HG02798 (cell line): ENCODE results near the gene KANSL1.

Experiments used
- ATAC-seq: cut with Tn5 transposase; IDR thresholded peaks from one replicate; pipeline ENCODE4 v1.9.1; 2021; ENCODE audit warnings: mild to moderate bottlenecking; ENCODE audit not compliant: unreplicated experiment, poor library complexity

KANSL1 gene

DNA sequence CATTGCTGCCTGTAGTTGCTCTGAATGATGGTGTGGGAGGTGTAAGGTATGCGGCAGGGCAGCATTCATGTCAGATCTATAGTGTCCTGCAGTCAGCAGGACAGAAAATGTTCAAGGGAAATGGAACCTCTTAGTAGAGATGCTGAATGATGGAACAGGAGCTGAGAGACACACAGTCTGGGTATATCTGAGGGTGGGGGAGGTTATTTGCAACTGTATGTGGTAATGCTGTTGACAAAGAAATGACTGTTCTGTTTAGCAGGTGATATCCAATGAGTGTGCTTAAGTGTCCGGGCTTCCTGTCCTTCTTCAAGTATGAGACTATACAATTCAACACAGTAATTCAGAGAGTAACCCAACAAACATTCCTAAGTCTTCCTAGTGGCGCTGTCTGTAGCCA is 147.6 kb downstream of the KANSL1 start:
- no peak for ATAC-seq

DNA sequence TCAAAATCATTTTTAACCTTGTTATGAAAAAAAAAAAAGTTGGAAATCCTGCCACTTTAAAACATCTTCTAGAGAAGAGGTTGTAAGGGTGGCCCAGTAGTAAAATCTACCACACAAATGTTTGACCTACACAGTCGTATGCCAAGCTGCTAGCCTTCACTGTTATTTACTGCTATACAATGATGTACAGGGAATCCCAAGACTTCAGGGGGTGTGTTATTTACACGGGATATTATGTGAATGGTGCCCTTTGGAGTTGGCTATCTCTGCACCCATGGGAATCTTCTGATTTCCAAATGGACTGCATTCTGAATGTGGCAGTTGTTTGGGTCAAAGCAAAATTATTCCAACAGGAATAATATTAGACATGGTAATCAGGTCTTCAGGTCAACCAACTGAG is 148.2 kb downstream of the KANSL1 start:
- ATAC-seq, result no peak

DNA sequence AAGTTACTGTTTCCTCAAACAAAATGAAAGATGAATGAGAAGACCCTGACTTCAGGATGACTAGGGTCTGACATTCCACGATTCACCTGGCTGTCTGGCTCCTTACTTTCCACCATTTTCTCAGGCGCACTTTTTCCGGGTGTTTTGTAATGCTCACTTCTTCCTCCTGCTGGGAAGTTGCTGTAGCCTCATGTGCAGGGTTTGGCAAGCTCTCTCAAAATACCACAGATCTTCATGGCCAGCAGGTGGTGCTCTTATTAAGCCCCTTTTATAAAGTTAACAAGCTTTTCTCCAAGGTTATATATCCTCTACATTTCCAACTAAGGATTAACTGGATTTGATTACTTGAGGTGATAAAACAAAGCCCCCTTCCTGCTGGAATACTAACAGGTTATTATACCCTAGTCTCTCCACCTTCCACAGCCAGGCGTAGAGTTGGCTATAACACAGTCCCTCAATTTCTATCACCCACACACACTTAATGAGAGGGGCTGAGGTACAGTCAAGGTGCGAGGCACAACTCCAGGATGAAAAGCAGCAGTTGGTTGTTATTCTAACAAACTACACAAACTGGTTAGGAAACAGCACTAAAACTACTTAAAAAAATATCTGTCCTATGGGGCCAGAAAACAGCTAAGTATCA is 148.8 kb downstream of the KANSL1 start:
- ATAC-seq, result no peak

DNA sequence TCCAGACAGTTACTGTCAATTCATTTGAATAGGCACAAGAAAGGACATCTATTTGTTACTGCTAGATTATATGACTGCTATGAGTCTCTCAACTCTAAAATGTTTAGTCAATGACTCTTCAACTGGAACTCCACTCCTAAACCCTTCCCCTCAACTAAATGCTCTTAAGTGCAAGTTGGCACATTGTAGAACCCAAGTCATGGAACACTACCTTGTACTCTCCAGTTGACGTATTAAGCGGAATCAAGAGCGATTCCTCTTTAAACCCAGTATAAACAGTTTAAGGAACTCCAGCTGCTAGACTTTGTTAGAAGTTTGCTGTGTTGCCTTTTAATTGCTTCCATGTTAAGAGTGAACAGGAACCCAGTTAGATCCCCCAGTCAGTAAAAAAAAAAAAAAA is 149.6 kb downstream of the KANSL1 start:
- ATAC-seq, result no peak

DNA sequence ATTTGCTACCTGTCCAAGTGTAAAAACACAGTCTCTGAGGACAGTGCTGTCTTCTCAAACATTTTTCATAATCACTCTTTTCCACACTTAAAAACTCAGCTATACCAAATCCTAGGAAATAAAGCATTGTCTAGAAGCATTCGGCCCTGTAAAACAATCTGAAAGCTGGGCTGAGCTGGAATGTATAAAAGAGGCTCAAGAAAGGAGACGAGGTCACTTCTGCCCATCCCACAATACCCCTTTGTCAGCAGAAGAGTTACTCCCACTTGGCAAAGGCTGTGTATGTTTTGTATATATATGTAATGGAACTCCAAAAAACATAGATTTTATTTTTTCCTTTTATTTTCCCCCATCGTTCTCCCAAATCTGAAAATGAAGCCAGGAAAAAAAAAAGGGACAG is 150.3 kb downstream of the KANSL1 start:
- no peak for ATAC-seq

DNA sequence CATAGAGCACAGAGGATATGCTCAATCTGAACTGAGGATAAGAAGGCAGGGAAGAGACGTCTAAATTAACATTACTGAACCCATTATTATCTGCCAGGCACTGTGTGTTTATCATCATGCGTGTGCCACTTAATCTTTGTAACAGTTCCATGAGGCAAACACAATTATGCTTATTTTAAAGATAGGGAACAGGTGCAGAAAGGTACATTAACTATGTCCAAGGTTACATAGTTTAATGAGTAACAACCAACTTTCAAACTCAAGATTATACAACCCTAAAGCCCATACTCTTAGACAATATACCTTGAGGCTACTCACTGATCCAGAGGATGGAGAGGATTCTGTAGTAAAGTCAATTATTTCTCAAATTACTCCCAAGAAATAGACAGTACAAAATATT is 151.0 kb downstream of the KANSL1 start:
- ATAC-seq, result no peak

DNA sequence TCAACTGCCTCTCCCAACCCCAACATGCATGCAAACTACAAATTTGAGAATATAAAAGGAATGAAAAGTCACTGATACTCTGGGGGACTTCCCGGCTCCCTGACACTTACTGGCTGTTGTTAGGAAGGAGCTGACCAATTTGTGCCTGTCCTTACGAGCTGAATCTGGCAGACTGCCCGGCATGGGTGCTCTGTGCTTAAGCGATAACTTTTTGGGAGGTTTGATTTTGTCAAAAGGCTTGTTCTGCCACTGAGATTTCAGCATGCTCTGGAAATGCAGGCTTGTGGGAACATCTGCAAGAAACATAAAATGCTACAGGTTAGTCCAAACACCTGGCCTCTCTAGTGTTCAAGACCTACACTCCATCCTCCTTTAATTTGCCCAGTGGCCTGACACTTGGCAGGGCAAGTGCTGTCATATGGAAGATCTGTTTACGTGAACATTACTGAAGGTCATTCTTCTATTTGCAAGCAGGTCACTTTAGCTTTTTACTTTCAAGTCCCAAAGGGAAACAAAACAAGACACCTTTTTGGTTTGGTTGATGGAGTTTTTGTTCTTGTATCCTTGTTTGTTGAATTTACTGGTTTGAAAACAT is 153.5 kb downstream of the KANSL1 start:
- no peak for ATAC-seq

DNA sequence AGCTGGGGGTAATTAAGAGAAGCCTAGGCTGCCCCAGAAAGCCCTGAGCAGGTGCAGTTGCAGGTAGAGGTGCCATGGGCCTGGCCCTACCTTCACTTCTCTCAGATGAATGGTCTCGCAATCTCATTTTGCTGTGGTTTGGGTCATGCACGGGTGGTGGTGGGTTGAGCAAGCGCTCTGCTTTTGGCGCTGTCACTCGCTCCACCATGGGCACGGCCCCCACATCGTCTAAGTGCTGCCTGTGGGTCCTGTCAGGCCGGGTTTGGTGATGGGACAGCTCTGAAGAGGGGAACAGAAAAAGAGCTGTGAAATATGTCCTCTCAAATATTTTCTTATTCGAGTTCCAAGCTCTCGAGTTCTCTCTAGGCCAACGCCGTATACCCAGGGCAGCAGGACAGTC is 154.3 kb downstream of the KANSL1 start:
- no peak for ATAC-seq

DNA sequence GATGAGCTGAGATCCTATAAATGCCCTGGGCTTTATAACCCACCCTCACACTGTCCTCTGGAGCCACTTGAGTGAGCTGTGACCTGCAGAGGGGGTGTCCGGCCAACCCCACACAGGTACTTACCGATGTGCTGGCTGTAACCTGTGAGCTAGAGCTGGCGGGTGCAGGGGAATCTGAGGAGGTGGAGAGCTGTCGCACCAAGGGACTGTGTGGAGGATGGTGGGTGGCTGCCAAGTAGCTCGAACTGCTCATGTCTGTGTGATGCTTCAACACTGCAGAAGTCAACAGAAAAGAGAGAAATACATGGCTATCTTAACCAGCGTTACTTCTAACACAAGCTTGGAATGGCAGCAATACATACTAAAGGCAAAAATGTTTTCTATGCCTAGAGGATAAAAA is 154.8 kb downstream of the KANSL1 start:
- ATAC-seq, result no peak

DNA sequence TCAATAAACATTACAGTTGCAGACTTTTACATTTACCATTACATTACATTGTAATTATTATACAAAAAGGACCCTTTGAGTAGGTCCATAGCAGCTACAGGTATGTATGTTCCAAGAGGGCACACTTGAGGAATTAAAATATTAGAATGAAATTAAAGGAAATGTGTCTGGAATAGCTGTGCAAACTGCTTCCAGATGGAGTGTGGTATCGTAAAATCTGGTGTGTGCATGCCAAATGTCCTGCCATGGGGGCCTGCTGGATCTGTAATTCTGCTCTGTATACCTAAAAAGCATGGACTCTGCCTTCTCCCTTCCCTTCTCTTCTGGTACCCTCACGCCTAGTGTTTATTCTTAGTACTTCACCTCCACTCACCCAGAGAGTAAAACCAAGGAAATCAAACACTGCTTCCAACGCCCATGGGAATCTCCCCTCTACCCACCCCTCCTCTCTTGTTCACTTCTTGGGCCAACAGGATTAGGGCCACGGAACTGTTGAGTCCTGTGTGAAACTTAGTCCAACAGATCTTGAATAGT is 155.4 kb downstream of the KANSL1 start:
- no peak for ATAC-seq

DNA sequence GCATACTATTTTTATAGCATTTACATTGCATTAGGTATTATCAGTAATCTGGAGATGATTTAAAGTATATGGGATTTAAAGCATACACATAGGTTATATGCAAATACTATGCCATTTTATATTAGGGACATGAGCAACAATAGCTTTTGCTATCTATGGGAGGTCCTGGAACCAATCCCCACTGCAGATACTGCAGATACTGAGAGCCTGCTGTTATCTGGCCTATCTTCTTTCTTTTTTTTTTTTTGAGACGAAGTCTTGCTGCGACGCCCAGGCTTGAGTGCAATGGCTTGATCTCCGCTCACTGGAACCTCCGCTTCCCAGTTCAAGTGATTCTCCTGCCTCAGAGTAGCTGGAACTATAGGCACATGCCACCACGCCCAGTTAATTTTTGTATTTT is 156.7 kb downstream of the KANSL1 start:
- no peak for ATAC-seq

DNA sequence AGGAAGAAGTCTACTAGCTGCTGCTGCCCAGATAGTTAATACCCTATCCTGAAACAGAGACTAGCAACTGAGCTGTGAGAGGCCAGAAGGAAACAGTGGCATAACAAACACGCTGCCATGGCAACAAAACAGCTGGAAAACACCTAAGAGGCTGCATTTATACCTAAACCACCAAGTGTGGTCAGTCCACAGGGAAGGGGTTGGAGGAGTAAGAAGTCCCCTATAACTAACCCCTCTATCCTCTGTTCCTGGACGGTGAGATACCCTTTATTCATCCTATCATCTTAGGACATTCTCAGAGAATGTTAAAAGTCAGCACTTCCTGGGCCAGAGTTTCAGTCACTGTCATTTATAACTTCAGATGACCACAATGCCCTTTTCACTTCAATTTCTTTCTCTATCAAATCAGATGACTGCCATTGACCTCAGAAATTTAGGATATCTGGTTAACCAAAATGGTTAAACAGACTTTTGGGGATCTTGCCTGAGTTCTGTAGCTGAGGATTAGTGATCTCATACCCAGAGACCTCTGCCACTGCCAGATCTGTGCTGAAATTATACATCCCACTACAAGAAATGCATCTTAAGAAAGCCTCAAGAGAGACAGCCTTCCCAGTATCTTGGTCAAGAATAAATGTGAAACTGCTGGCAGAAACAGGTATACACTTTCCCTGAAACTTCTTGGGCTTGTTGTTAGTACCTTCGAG is 158.0 kb downstream of the KANSL1 start:
- ATAC-seq, result peak; percentile 49

DNA sequence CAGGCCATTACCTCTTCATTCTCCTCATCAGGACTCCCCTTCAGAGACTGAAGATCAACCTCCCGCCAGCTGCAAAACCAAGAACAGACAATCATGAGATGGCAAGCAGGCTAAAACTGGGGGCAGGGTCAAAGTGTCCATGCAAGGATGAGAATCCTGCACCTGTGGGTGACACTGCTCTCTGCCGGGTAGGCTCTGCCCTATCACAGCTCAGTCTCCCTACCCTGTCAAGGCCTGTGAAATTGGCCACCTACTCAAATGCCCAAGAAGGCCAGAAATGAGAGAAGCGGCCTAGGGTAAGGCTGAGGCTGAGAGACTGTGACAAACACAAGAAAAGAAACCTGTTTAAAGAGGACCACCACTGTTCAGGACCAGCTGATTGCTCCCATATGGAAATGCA is 159.8 kb downstream of the KANSL1 start:
- no peak for ATAC-seq

DNA sequence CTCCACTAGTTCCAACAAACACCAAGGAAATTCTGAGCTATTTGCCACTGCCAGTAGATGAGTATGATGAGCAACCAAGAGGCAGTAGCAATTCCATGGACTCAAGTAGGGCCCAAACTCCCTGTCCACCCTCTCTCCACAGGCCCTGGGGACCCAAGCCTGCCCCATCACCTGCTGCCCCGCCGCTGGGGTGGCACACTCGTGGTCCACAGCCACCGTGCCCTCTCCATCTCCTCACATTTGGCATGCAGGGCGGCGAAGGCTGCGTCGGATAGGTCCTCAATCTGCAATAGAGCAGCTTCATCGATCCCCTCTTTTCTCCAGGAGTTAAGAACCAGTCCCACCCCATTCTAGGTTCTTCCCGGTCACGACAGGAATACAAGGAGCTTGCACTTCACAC is 160.3 kb downstream of the KANSL1 start:
- ATAC-seq, result no peak

DNA sequence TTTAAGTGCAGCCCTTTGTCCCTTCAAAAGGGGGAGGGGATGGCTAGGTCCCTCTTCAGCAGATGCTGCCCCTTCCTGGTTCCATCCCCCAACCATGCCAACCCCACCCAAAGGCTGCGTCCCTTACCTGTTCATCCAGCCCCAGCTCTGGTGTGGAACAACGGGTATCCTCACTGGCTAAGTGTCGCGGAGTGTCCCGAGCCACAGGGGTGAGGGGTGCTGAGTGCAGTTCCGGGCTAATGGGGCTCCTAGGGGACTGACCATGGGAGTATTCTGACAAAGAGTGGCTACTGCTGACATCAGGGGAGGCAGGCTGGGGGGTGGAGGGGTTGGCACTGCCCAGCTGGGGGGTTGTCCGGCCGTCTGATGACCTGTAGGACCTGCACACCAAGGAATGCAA is 161.3 kb downstream of the KANSL1 start:
- ATAC-seq, result no peak

DNA sequence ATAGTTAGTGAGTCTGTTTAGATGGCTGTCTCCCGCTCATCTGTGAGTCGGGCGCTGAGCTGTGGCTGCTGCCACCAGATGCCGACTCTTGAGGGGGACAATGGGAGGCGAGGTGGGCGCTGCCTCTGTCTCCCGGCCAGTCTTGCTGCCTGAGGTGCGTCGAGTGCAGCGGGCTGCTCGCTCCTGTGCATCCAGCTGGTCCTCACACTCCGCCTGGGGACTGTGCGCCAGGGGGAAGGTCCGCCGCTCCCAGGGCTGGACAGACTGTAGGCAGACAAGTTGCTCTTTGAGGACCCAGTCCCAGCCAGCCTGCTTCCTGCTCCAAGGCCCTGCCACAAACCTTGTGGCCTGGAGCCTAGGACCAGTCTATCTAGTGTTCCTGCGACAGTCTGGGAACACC is 161.8 kb downstream of the KANSL1 start:
- no peak for ATAC-seq

DNA sequence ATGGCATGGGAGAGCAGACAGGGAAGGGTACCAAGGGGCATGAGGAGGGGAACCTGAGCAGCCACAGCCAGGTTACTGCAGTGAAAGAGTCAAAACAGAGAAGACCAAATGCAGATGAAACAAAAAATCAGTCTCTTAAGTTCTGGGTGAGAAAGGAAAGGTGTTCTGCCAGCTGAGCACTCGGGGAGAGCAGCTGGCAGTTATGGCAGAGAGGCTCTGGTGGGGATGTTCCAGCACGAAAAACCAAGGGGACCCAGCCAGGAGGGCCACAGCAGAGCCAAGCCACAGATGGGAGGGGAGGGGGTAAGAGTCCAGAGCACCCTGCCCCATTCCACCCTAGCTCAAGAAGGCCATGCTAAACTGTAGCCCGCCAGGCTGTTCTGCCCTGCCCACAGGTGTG is 162.5 kb downstream of the KANSL1 start:
- ATAC-seq, result no peak

DNA sequence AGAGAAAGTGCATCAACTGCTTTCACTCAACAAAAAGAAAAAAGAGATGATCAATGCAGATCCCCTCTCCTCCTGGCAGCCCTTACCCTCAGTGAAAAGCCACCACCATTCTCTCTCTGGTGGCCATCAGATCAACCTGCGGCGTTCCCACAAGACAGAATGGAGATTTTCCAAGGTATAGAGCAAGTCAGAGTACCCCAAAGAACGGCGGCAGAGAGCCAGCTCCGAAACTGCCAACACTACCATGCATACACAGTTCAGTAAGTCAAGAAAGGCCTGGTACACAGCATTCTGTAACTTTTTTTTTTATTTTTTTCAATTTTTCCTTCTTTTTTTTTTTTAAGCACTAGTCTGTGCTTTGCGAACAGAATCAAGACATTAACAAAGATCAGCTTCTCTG is 163.6 kb downstream of the KANSL1 start:
- no peak for ATAC-seq

DNA sequence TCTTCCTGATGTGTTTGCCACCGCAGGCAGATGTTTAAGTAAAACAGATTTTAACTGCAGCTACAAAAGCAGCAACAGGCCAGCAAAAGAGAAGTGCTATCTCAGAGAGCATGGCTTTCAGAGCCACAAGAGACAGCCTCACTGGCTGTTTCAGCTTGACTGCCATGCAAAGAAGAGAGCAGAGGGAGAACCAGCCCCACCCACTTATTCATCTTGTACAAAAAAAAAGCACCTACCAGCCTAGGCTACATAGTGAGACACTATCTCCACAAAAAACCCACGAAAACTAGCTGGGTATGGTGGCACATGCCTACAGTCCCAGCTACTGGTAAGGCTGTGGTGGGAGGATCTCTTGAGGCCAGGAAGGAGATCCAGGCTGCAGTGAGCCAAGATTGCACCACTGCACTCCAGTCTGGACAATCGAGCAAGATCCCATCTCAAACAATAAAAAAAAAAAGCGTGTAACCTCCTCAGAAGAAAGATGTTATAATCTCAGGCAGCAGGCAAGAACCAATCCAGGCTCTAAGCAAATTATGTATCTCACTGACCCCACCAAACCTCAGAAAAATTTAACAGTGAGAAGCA is 164.2 kb downstream of the KANSL1 start:
- ATAC-seq, result no peak

DNA sequence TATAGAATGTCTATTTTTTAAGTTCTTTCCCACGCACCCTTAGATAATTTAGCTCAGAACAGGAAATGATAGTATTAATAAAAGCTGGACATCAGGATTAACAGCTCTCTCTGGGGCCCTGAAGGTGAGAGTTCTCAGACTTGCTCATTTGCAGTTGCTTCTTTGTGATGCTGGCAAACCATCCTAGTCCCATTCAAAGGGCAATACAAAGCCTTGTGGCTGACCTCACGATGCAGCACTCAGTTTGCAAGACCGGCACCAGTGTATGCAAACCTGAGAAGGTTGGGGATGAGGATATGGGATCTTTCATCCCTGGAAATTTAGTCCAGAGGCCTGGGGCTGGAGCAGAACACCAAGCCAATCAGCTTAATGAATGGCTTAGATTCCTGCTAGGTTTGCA is 164.9 kb downstream of the KANSL1 start:
- no peak for ATAC-seq

DNA sequence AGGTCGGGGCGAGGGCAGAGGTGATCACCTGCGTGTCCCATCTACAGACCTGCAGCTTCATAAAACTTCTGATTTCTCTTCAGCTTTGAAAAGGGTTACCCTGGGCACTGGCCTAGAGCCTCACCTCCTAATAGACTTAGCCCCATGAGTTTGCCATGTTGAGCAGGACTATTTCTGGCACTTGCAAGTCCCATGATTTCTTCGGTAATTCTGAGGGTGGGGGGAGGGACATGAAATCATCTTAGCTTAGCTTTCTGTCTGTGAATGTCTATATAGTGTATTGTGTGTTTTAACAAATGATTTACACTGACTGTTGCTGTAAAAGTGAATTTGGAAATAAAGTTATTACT is 165.3 kb downstream of the KANSL1 start:
- no peak for ATAC-seq
